ENCODE data around the gene PDE10A. TPM values are rescaled to one million over a fixed set of nuclear protein-coding genes. Genes with fewer than 3 reads are reported as not detected.

Gene PDE10A
- total and polyA plus RNA-seq, 2 of the 13 experiments (the other 11 are each of a cell fraction or from before 2014, with no cell fraction given), result not detected

- no peak for TF ChIP-seq CSRNP1 (CRISPR knock-in tag; IDR thresholded peaks at IDR 0.05)
- TF ChIP-seq ZFP82 (CRISPR knock-in tag; IDR thresholded peaks at IDR 0.05; ENCODE audit: borderline replicate concordance), result no peak
- TF ChIP-seq ZNF512B (CRISPR knock-in tag; IDR thresholded peaks at IDR 0.05; ENCODE audit: borderline replicate concordance), result no peak
Observed at GRCh38 chr6:165695722-165696515, 32.9 kb upstream of the PDE10A start (continued).

- no peaks in the 10 kb centered on the region for H3K79me2 ChIP-seq (ENCODE audit: insufficient read depth, low read length)
- H3K4me1 ChIP-seq (ENCODE audit: insufficient read depth, low read length), result no peaks in the 10 kb centered on the region
- H2AFZ ChIP-seq (ENCODE audit: low read length), result no peak overlapping the region
- intact Hi-C loops (cut with micrococcal nuclease; ENCODE audit: unreplicated experiment), result no loop called here
- POLR2A ChIA-PET, result no interaction called here
- H3K9ac ChIP-seq (ENCODE audit: insufficient read depth, low read depth, low read length), result no peak overlapping the region
- CTCF ChIA-PET (ENCODE audit: low intra/inter-chr PET ratio, low total read pairs), result no interaction called here
- BruUV-seq (replicated peaks), result no TSS peak
- in situ Hi-C loops (cut with HindIII; ENCODE audit: extremely low pct_ligation_motif_present, low pct_unique_long_range_greater_than_20kb), result no loop called here
- H3K4me3 ChIP-seq (replicated peaks in 1 of 3; ENCODE audit: insufficient read depth in 1 of 3, low read depth in 2 of 3, low read length in 3 of 3), result no peak overlapping the region
- no peaks in the 10 kb centered on the region for H4K20me1 ChIP-seq (ENCODE audit: insufficient read depth, low read length)
- FAIRE-seq (no peak), DNase-seq (ENCODE audit: low spot score) (no peak), ATAC-seq (no peak; the same call in 2 of the 3 replicates)
- H3K4me2 ChIP-seq (ENCODE audit: low read depth, low read length), result no peak overlapping the region
- WGBS (ENCODE audit: low lambda C conversion rate), result 6% methylated on average over 12 of the region's 12 CpGs
- H3K9me3 ChIP-seq (ENCODE audit: low read length), result no peaks in the 10 kb centered on the region
- no peaks in the 10 kb centered on the region for H3K36me3 ChIP-seq (replicated peaks in 1 of 2; ENCODE audit: control insufficient read depth in 1 of 2, insufficient read depth in 2 of 2, low read length in 2 of 2)
- peaks cover 0 to 5% of the 10 kb centered on the region in 2 experiments; a peak in 1 of 5 replicates for H3K27me3 ChIP-seq (ENCODE audit: control insufficient read depth in 1 of 2, insufficient read depth in 2 of 2, low read length in 2 of 2)
- no peak overlapping the region for H3K27ac ChIP-seq (ENCODE audit: extremely low read length, insufficient read depth, low read length)
- TF ChIP-seq ATF1 (CRISPR knock-in tag; IDR thresholded peaks at IDR 0.05) (no peak), ATF7 (IDR thresholded peaks at IDR 0.05) (no peak), ATF7 (CRISPR knock-in tag; IDR thresholded peaks at IDR 0.05) (no peak), ZBED4 (CRISPR knock-in tag; IDR thresholded peaks at IDR 0.05; ENCODE audit: borderline replicate concordance) (no peak), HMGXB3 (CRISPR knock-in tag; IDR thresholded peaks at IDR 0.05; ENCODE audit: borderline replicate concordance) (no peak)
Observed at GRCh38 chr6:165694296-165694695, 31.3 kb upstream of the PDE10A start.

All from HepG2 (cell line).